GM18526 (cell line): ENCODE results near the gene XPO5.

Experiments
- POLR2A ChIP-seq: IDR thresholded peaks from 3 replicates; pipeline ENCODE4 v1.6.1; 2011; ENCODE audit not compliant: insufficient read length; ENCODE audit errors: extremely low read depth

XPO5 gene

DNA sequence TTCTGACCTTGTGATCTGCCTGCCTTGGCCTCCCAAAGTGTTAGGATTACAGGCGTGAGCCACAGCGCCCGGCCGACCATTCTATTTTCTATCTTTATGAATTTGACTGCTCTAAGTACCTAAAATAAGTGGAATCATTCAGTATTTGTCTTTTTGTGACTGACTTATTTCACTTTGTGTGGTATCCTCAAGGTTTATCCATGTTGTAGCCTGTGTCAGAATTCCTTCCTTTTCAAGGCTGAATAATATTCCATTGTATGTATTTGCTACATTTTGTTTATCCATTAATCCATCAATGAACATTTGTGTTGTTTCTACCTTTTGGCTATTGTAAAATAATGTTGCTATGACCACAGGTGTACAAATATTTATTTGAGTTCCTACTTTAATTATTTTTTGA lies 103.3 kb downstream of the XPO5 start:
- no peak for TF ChIP-seq POLR2A
